HCT116 (cell line): ENCODE measurements around the gene SGMS1. TPM values are rescaled to one million over a fixed set of nuclear protein-coding genes. Genes with fewer than 3 reads are reported as not detected.

Experiments used
- ATAC-seq: fragments of 200-7000 bp; cut with Tn5 transposase; 2 replicates; pipeline ENCODE4 v1.9.1; 2020; ENCODE audit warnings: mild to moderate bottlenecking, moderate library complexity
- BruUV-seq: library from RNA; stranded (reverse); fragments of 400-500 nt; replicated peaks from 2 replicates; lab custom pipeline; 2021; lab: Mats Ljungman, UMichigan
- CTCF ChIA-PET: fragments of 300-600 bp; sonication (Branson Sonifier 250); formaldehyde crosslinking; loops from one replicate; lab custom pipeline; 2021; ENCODE audit warnings: antibody characterized with exemption; lab: Charles Lee
- POLR2A ChIA-PET: fragments of 300-600, 350-600 bp; sonication (Branson Sonifier 250); formaldehyde crosslinking; loops from one replicate; lab custom pipeline; 2021; ENCODE audit warnings: antibody characterized with exemption; lab: Charles Lee
- RAD21 ChIA-PET, 2 experiments: fragments of 300-600 bp; sonication (Branson Sonifier 250); formaldehyde crosslinking; loops; one replicate each; lab custom pipeline; 2023; ENCODE audit warnings: low total read pairs in 2 of 2; ENCODE audit not compliant: uncharacterized antibody in 2 of 2, unreplicated experiment in 2 of 2, low non-redundant PET in 1 of 2; lab: Charles Lee
- DNase-seq: peaks from one replicate; pipeline ENCODE4 v3.0.0-alpha.2; 2010; ENCODE audit warnings: low read depth, low spot score
- H2AFZ ChIP-seq: fragments of 200-600 bp; shearing (Covaris generic), sonication (generic); 2 replicates; pipeline ENCODE4 v1.6.1; 2017; ENCODE audit warnings: low read depth, mixed run types, mixed read lengths, antibody characterized with exemption, low read length; ENCODE audit not compliant: poor library complexity, severe bottlenecking
- H3K27ac ChIP-seq: 2 replicates; pipeline ENCODE4 v1.5.1; 2012; ENCODE audit warnings: low read depth, low read length
- H3K27me3 ChIP-seq: fragments of 200-600 bp; sonication (generic); 2 replicates; pipeline ENCODE4 v1.6.1; 2016; ENCODE audit warnings: mixed run types, low read length, mixed read lengths; ENCODE audit not compliant: insufficient read depth
- H3K36me3 ChIP-seq, 2 experiments: fragments of 200-500 bp in 1 of 2; fragments of 200-600 bp in 1 of 2; sonication (Bioruptor generic) in 1 of 2; sonication (generic) in 1 of 2; 2 replicates each; pipeline versions ENCODE4 v1.5.1 to v1.6.1; 2014 to 2016; ENCODE audit warnings: low read length in 2 of 2, inconsistent platforms in 1 of 2, mixed read lengths in 1 of 2, mixed run types in 1 of 2; ENCODE audit not compliant: insufficient read depth in 2 of 2, control insufficient read depth in 1 of 2
- H3K4me1 ChIP-seq, 2 experiments: fragments of 200-600 bp in 1 of 2; sonication (generic) in 1 of 2; 2 replicates each; pipeline versions ENCODE4 v1.5.1 to v1.6.1; 2012 to 2017; ENCODE audit warnings: low read length in 2 of 2, inconsistent platforms in 1 of 2, mild to moderate bottlenecking in 1 of 2, mixed read lengths in 1 of 2, mixed run types in 1 of 2, moderate library complexity in 1 of 2; ENCODE audit not compliant: insufficient read depth in 2 of 2, control insufficient read depth in 1 of 2
- H3K4me2 ChIP-seq: fragments of 200-600 bp; sonication (generic); 2 replicates; pipeline ENCODE4 v1.6.1; 2017; ENCODE audit warnings: mixed run types, low read length, mixed read lengths
- H3K4me3 ChIP-seq, 2 experiments: fragments of 200-600 bp in 1 of 2; sonication (generic) in 1 of 2; replicated peaks in 1 of 2; 2 replicates each; pipeline ENCODE4 v1.5.1; 2011 to 2016; ENCODE audit warnings: low read length in 2 of 2, control low read depth in 1 of 2, low read depth in 1 of 2, mild to moderate bottlenecking in 1 of 2, mixed read lengths in 1 of 2, mixed run types in 1 of 2
- H3K79me2 ChIP-seq: fragments of 200-600 bp; sonication (generic); 2 replicates; pipeline ENCODE4 v1.6.1; 2017; ENCODE audit warnings: mild to moderate bottlenecking, mixed run types, low read length, moderate library complexity, mixed read lengths; ENCODE audit not compliant: insufficient read depth
- H3K9ac ChIP-seq: fragments of 200-600 bp; sonication (generic); 2 replicates; pipeline ENCODE4 v1.6.1; 2016; ENCODE audit warnings: low read length, mixed read lengths
- H3K9me2 ChIP-seq: fragments of 200-600 bp; sonication (generic), shearing (Covaris generic); 2 replicates; pipeline ENCODE4 v1.6.1; 2017; ENCODE audit warnings: mixed run types, mild to moderate bottlenecking, moderate library complexity; ENCODE audit not compliant: insufficient read depth
- H3K9me3 ChIP-seq, 2 experiments: fragments of 200-500 bp in 1 of 2; fragments of 200-600 bp in 1 of 2; sonication (Bioruptor generic) in 1 of 2; sonication (generic) in 1 of 2; 2 replicates each; pipeline ENCODE4 v1.6.1; 2014 to 2017; ENCODE audit warnings: low read length in 2 of 2, mixed read lengths in 2 of 2, inconsistent platforms in 1 of 2, low read depth in 1 of 2, mild to moderate bottlenecking in 1 of 2, mixed run types in 1 of 2, moderate library complexity in 1 of 2; ENCODE audit not compliant: control insufficient read depth in 1 of 2, insufficient read depth in 1 of 2
- H4K20me1 ChIP-seq: fragments of 200-600 bp; sonication (generic), shearing (Covaris generic); 2 replicates; pipeline ENCODE4 v1.6.1; 2017; ENCODE audit warnings: mixed run types, mild to moderate bottlenecking, moderate library complexity; ENCODE audit not compliant: insufficient read depth
- CTCF ChIP-seq, 3 experiments: fragments of 200-600 bp in 1 of 3; sonication (generic) in 1 of 3; IDR thresholded peaks in 2 of 3; conservative IDR thresholded peaks in 1 of 3; 2 replicates each; pipeline ENCODE4 v1.5.1; 2012 to 2017; ENCODE audit warnings: low read depth in 2 of 3, low read length in 2 of 3, antibody characterized with exemption in 1 of 3, borderline replicate concordance in 1 of 3, control low read depth in 1 of 3, mild to moderate bottlenecking in 1 of 3, mixed read lengths in 1 of 3, mixed run types in 1 of 3, moderate library complexity in 1 of 3; ENCODE audit not compliant: insufficient read depth in 1 of 3
- EZH2phosphoT487 ChIP-seq: fragments of 200-600 bp; IDR thresholded peaks from 2 replicates; pipeline ENCODE4 v1.6.1; 2018; ENCODE audit warnings: antibody characterized with exemption, borderline replicate concordance
- JUND ChIP-seq: IDR thresholded peaks from 2 replicates; pipeline ENCODE4 v1.6.1; 2012
- MAX ChIP-seq: IDR thresholded peaks from 2 replicates; pipeline ENCODE4 v1.6.1; 2012
- RAD21 ChIP-seq: IDR thresholded peaks from 2 replicates; pipeline ENCODE4 v1.6.1; 2012; ENCODE audit warnings: low read depth, mild to moderate bottlenecking
- TCF7L2 ChIP-seq: IDR thresholded peaks from 2 replicates; pipeline ENCODE4 v1.7.0; 2011; ENCODE audit warnings: borderline replicate concordance, inconsistent platforms; ENCODE audit not compliant: insufficient read depth, insufficient read length; ENCODE audit errors: extremely low read depth
- intact Hi-C: fragments of 100-400 bp; cut with micrococcal nuclease; formaldehyde crosslinking; loops from 2 replicates; pipeline ENCODE4 v1.10.0; 2022
- total RNA-seq: library from RNA; stranded (reverse); gene quantifications from one replicate; pipeline ENCODE4 v1.2.1, GENCODE V29; 2021; ENCODE audit not compliant: unreplicated experiment

The SGMS1 gene
- total RNA-seq, 1 experiment from 2014 or later, result 29.1 TPM

- intact Hi-C loops, result no loop called here
Measured at GRCh38 chr10:50279489-50279888, 344.3 kb downstream of the SGMS1 start.

GRCh38 chr10:50275650-50276235, 348.0 kb downstream of the SGMS1 start:
- ChIA-PET RAD21 (no interaction called here), POLR2A (no interaction called here), CTCF (interaction anchor here (0.7 to 2.3 kb wide), 8 partner anchors 9 to 683 kb away, joined by 3 to 8 read pairs (median 4); no protein-coding TSS in a partner anchor)
- no peaks in the 10 kb centered on the region for H4K20me1 ChIP-seq
- ATAC-seq (peak; percentile 79), DNase-seq (no peak)
- no TSS peak for BruUV-seq
- no peaks in the 10 kb centered on the region for H3K9me2 ChIP-seq
- no peaks in the 10 kb centered on the region for H3K36me3 ChIP-seq
- no peaks in the 10 kb centered on the region for H3K79me2 ChIP-seq
- H3K4me1 ChIP-seq, result peaks cover 0 to 9% of the 10 kb centered on the region in 2 experiments; a peak in 3 of 4 replicates
- no peaks in the 10 kb centered on the region for H3K9me3 ChIP-seq
- no peaks in the 10 kb centered on the region for H3K27me3 ChIP-seq
- no peak overlapping the region for H3K9ac ChIP-seq
- no peak overlapping the region for H3K4me2 ChIP-seq
- TF ChIP-seq TCF7L2 (no peak), RAD21 (peak; percentile 52), CTCF (IDR thresholded peaks at IDR 0.05 in 2 of 3, conservative IDR thresholded peaks at IDR 0.05 in 1 of 3; ENCODE audit: borderline replicate concordance in 1 of 3, insufficient read depth in 1 of 3, low read depth in 2 of 3, low read length in 2 of 3) (peak; percentile 30 to 78 (median 78); a peak in 5 of 6 replicates)
- no peak overlapping the region for H3K4me3 ChIP-seq
- intact Hi-C loops, result loop anchor here (1.0 kb wide), 1 partner anchor 681 kb away; no protein-coding TSS in a partner anchor
- H3K27ac ChIP-seq, result no peak overlapping the region
- no peak overlapping the region for H2AFZ ChIP-seq

More at GRCh38 chr10:50279489-50279888, 344.3 kb downstream of the SGMS1 start:
- no peak overlapping the region for H2AFZ ChIP-seq
- CTCF ChIA-PET, result no interaction called here
- no peaks in the 10 kb centered on the region for H3K27me3 ChIP-seq
- POLR2A ChIA-PET, result no interaction called here
- DNase-seq (no peak), ATAC-seq (peak; percentile 88)
- no peak overlapping the region for H3K4me3 ChIP-seq
- H3K4me2 ChIP-seq, result peak overlapping the region; percentile 32; the same call in 1 of the 2 replicates
- H3K9me3 ChIP-seq, result no peaks in the 10 kb centered on the region
- H3K79me2 ChIP-seq, result no peaks in the 10 kb centered on the region
- H3K9ac ChIP-seq, result no peak overlapping the region
- H3K36me3 ChIP-seq, result no peaks in the 10 kb centered on the region
- H3K9me2 ChIP-seq, result 0 out of 2 replicates have a peak, but pooled peaks cover 3% of the 10 kb centered on the region
- no peak overlapping the region for H3K27ac ChIP-seq
- TF ChIP-seq JUND (peak; percentile 20; the same call in 1 of the 2 replicates), MAX (no peak), EZH2phosphoT487 (no peak)
- BruUV-seq, result no TSS peak
- peaks cover 0 to 9% of the 10 kb centered on the region in 2 experiments; a peak in 2 of 4 replicates for H3K4me1 ChIP-seq
- RAD21 ChIA-PET, result no interaction called here
- H4K20me1 ChIP-seq, result no peaks in the 10 kb centered on the region
